KOPT-K1 (cell line): ENCODE results near the gene CPED1.
"Not testable (repeated sequence)": the region's sequence is repeated elsewhere in the genome, so short reads cannot be mapped to it uniquely, and the experiment has no call there.

Experiments
- H3K27ac ChIP-seq: fragments of 200-600 bp; sonication (generic); 2 replicates; pipeline ENCODE4 v1.5.1; 2016; ENCODE audit warnings: antibody characterized with exemption, mild to moderate bottlenecking, low read depth, low read length; ENCODE audit not compliant: poor library complexity, severe bottlenecking
- H3K36me3 ChIP-seq: fragments of 200-600 bp; sonication (generic); 2 replicates; pipeline ENCODE4 v1.5.1; 2017; ENCODE audit warnings: antibody characterized with exemption, mild to moderate bottlenecking, low read length, moderate library complexity; ENCODE audit not compliant: insufficient read depth
- H3K9me3 ChIP-seq: fragments of 200-600 bp; sonication (generic); 2 replicates; pipeline ENCODE4 v1.5.1; 2017; ENCODE audit warnings: antibody characterized with exemption, low read length, mild to moderate bottlenecking; ENCODE audit not compliant: insufficient read depth, poor library complexity, severe bottlenecking

Gene CPED1

GRCh38 chr7:121178869-121179497, 190.5 kb downstream of the CPED1 start:
- H3K9me3 ChIP-seq: no peaks in the 10 kb centered on the region
- no peaks in the 10 kb centered on the region for H3K36me3 ChIP-seq
- H3K27ac ChIP-seq: no peak overlapping the region

- Histone ChIP-seq H3K36me3 (no peaks in the 10 kb centered on the region), H3K9me3 (no peaks in the 10 kb centered on the region), H3K27ac (no peak overlapping the region)
These were observed 192.0 kb downstream of the CPED1 start for GRCh38 chr7:121180436-121181063.

- Histone ChIP-seq H3K36me3 (no peaks in the 10 kb centered on the region), H3K27ac (no peak overlapping the region), H3K9me3 (no peaks in the 10 kb centered on the region)
These were observed 192.8 kb downstream of the CPED1 start for GRCh38 chr7:121181357-121181756.

- no peaks in the 10 kb centered on the region for H3K9me3 ChIP-seq
- no peaks in the 10 kb centered on the region for H3K36me3 ChIP-seq
- H3K27ac ChIP-seq: no peak overlapping the region
These were observed 193.8 kb downstream of the CPED1 start for GRCh38 chr7:121182281-121182680.

GRCh38 chr7:121182902-121183301, 194.4 kb downstream of the CPED1 start:
- Histone ChIP-seq H3K9me3 (no peaks in the 10 kb centered on the region), H3K36me3 (no peaks in the 10 kb centered on the region), H3K27ac (no peak overlapping the region)

GRCh38 chr7:121183883-121184282, 195.4 kb downstream of the CPED1 start:
- not testable (repeated sequence) for H3K36me3 ChIP-seq, H3K27ac ChIP-seq, H3K9me3 ChIP-seq

GRCh38 chr7:121186746-121187145, 198.2 kb downstream of the CPED1 start:
- Histone ChIP-seq H3K27ac (no peak overlapping the region), H3K9me3 (no peaks in the 10 kb centered on the region), H3K36me3 (no peaks in the 10 kb centered on the region)

GRCh38 chr7:121187222-121187621, 198.7 kb downstream of the CPED1 start:
- no peak overlapping the region for H3K27ac ChIP-seq
- no peaks in the 10 kb centered on the region for H3K9me3 ChIP-seq
- H3K36me3 ChIP-seq: no peaks in the 10 kb centered on the region

GRCh38 chr7:121187676-121188075, 199.2 kb downstream of the CPED1 start:
- Histone ChIP-seq H3K9me3 (no peaks in the 10 kb centered on the region), H3K36me3 (no peaks in the 10 kb centered on the region), H3K27ac (no peak overlapping the region)

GRCh38 chr7:121192834-121193233, 204.3 kb downstream of the CPED1 start:
- no peak overlapping the region for H3K27ac ChIP-seq
- no peaks in the 10 kb centered on the region for H3K9me3 ChIP-seq

GRCh38 chr7:121195010-121195409, 206.5 kb downstream of the CPED1 start:
- H3K36me3 ChIP-seq: no peaks in the 10 kb centered on the region
- no peak overlapping the region for H3K27ac ChIP-seq
- no peaks in the 10 kb centered on the region for H3K9me3 ChIP-seq

More at GRCh38 chr7:121192834-121193233, 204.3 kb downstream of the CPED1 start:
- H3K36me3 ChIP-seq: no peaks in the 10 kb centered on the region

GRCh38 chr7:121195874-121196273, 207.4 kb downstream of the CPED1 start:
- Histone ChIP-seq H3K36me3 (no peaks in the 10 kb centered on the region), H3K9me3 (no peaks in the 10 kb centered on the region), H3K27ac (no peak overlapping the region)

- Histone ChIP-seq H3K9me3 (no peaks in the 10 kb centered on the region), H3K27ac (no peak overlapping the region), H3K36me3 (no peaks in the 10 kb centered on the region)
These were observed 207.8 kb downstream of the CPED1 start for GRCh38 chr7:121196286-121196685.

GRCh38 chr7:121197455-121197854, 208.9 kb downstream of the CPED1 start:
- Histone ChIP-seq H3K9me3 (no peaks in the 10 kb centered on the region), H3K27ac (no peak overlapping the region), H3K36me3 (no peaks in the 10 kb centered on the region)

- Histone ChIP-seq H3K9me3 (no peaks in the 10 kb centered on the region), H3K36me3 (no peaks in the 10 kb centered on the region), H3K27ac (no peak overlapping the region)
These were observed 210.0 kb downstream of the CPED1 start for GRCh38 chr7:121198502-121198901.

GRCh38 chr7:121202125-121202524, 213.6 kb downstream of the CPED1 start:
- Histone ChIP-seq H3K9me3 (no peaks in the 10 kb centered on the region), H3K36me3 (no peaks in the 10 kb centered on the region), H3K27ac (no peak overlapping the region)
